H1 (cell line): ENCODE measurements around the gene PRR5L. TPM values are rescaled to one million over a fixed set of nuclear protein-coding genes. Genes with fewer than 3 reads are reported as not detected.

Experiments used
- CREB1 ChIP-seq: IDR thresholded peaks from 2 replicates; pipeline ENCODE4 v1.6.1; 2012; ENCODE audit warnings: inconsistent platforms
- CTCF ChIP-seq, 3 experiments: IDR thresholded peaks; 1 replicate in 2 of 3; 2 replicates in 1 of 3; pipeline versions ENCODE4 v1.5.1 to v1.6.1; 2011; ENCODE audit warnings: low read length in 3 of 3, mild to moderate bottlenecking in 3 of 3, inconsistent platforms in 2 of 3, low read depth in 1 of 3, moderate library complexity in 1 of 3; ENCODE audit not compliant: insufficient read depth in 1 of 3; ENCODE audit errors: control extremely low read depth in 1 of 3
- EP300 ChIP-seq, 2 experiments: IDR thresholded peaks; 1 replicate in 1 of 2; 2 replicates in 1 of 2; pipeline ENCODE4 v1.6.1; 2011 to 2012; ENCODE audit warnings: low read depth in 2 of 2, low read length in 2 of 2, mild to moderate bottlenecking in 2 of 2, borderline replicate concordance in 1 of 2, inconsistent platforms in 1 of 2, moderate library complexity in 1 of 2
- KDM5A ChIP-seq: fragments of 200-600 bp; IDR thresholded peaks from 2 replicates; pipeline ENCODE4 v1.7.1; 2012; ENCODE audit warnings: mild to moderate bottlenecking, low read length, inconsistent platforms, mixed read lengths
- POLR2AphosphoS5 ChIP-seq: IDR thresholded peaks from 2 replicates; pipeline ENCODE4 v1.6.1; 2011; ENCODE audit warnings: low read depth, low read length
- SIN3A ChIP-seq, 2 experiments: IDR thresholded peaks in 1 of 2; conservative IDR thresholded peaks in 1 of 2; 2 replicates each; pipeline ENCODE4 v1.6.1; 2011 to 2012; ENCODE audit warnings: low read length in 2 of 2, improper control_type of control experiment in 1 of 2, low read depth in 1 of 2, mild to moderate bottlenecking in 1 of 2
- TAF1 ChIP-seq: IDR thresholded peaks from 2 replicates; pipeline ENCODE4 v1.6.1; 2011; ENCODE audit warnings: mild to moderate bottlenecking, low read depth, low read length
- polyA plus RNA-seq, 7 experiments: library from polyadenylated mRNA; depleted of rRNA in 3 of 7; stranded (reverse) in 5 of 7; unstranded in 2 of 7; fragments of >200 nt in 5 of 7; fragments of 200-250 nt in 2 of 7; gene quantifications; 1 replicate in 5 of 7; 2 replicates in 1 of 7; 4 replicates in 1 of 7; pipeline versions ENCODE4 v1.2.1 to v1.2.3, GENCODE V29; 2011 to 2013; ENCODE audit warnings: missing spikeins in 2 of 7, mixed read lengths in 2 of 7
- total RNA-seq: library from RNA; stranded (reverse); fragmentation: NEBNext Ultra II Directional; extraction: Animal tissue kit (Norgen Biotek cat#: 25700); gene quantifications from 2 replicates; pipeline ENCODE4 v1.2.1, GENCODE V29; 2021

Gene PRR5L
- total and polyA plus RNA-seq, 2 of the 8 experiments (the other 6 are each of a cell fraction or from before 2014, with no cell fraction given): 6.6 to 10.1 TPM

GRCh38 chr11:36376009-36376887 is 80.2 kb downstream of the PRR5L start (continued):
- TF ChIP-seq CTCF (IDR thresholded peaks at IDR 0.05; ENCODE audit: control extremely low read depth in 1 of 3, insufficient read depth in 1 of 3, low read depth in 1 of 3, low read length in 3 of 3) (no peak), TAF1 (no peak), CREB1 (peak; percentile 41; the same call in 1 of the 2 replicates), KDM5A (no peak), POLR2AphosphoS5 (no peak), EP300 (IDR thresholded peaks at IDR 0.05; ENCODE audit: borderline replicate concordance in 1 of 2, low read depth in 2 of 2, low read length in 2 of 2) (no peak), SIN3A (conservative IDR thresholded peaks at IDR 0.05 in 1 of 2, IDR thresholded peaks at IDR 0.05 in 1 of 2; ENCODE audit: low read depth in 1 of 2, low read length in 2 of 2) (0 out of 4 replicates have a peak, but pooled peaks of 1 of the 2 experiments have one; percentile 48)
